D341Med (cell line): ENCODE measurements around the gene PDGFRA.
"Not testable (repeated sequence)": the region's sequence is repeated elsewhere in the genome, so short reads cannot be mapped to it uniquely, and the experiment has no call there.

Experiments
- DNase-seq: peaks from one replicate; pipeline ENCODE4 v3.0.0; 2012; ENCODE audit warnings: low spot score

The PDGFRA gene

GRCh38 chr4:54227256-54228055, 1.6 kb upstream of the PDGFRA start:
- DNase-seq = peak; percentile 39

- peak; percentile 83 for DNase-seq
These were observed 1.0 kb upstream of the PDGFRA start for GRCh38 chr4:54228056-54228527.

- DNase-seq = no peak
These were observed 547 bp upstream of the PDGFRA start for GRCh38 chr4:54228546-54228945.

GRCh38 chr4:54229631-54230483, 764 bp downstream of the PDGFRA start:
- DNase-seq = peak; percentile 52

GRCh38 chr4:54230484-54231418, 1.7 kb downstream of the PDGFRA start:
- DNase-seq = peak; percentile 31

GRCh38 chr4:54231419-54231767, 2.3 kb downstream of the PDGFRA start:
- no peak for DNase-seq

- peak; percentile 29 for DNase-seq
These were observed 2.9 kb downstream of the PDGFRA start for GRCh38 chr4:54231768-54232688.

GRCh38 chr4:54233277-54233696, 4.2 kb downstream of the PDGFRA start:
- peak; percentile 94 for DNase-seq

GRCh38 chr4:54233697-54234496, 4.8 kb downstream of the PDGFRA start:
- peak; percentile 84 for DNase-seq

- DNase-seq = no peak
These were observed 5.6 kb downstream of the PDGFRA start for GRCh38 chr4:54234497-54235205.

GRCh38 chr4:54236316-54236715, 7.2 kb downstream of the PDGFRA start:
- DNase-seq = not testable (repeated sequence)

- no peak for DNase-seq
These were observed 8.7 kb downstream of the PDGFRA start for GRCh38 chr4:54237770-54238169.

GRCh38 chr4:54238389-54238788, 9.3 kb downstream of the PDGFRA start:
- DNase-seq = no peak

- DNase-seq = not testable (repeated sequence)
These were observed 12.3 kb downstream of the PDGFRA start for GRCh38 chr4:54241268-54241823.

- not testable (repeated sequence) for DNase-seq
These were observed 14.4 kb downstream of the PDGFRA start for GRCh38 chr4:54243541-54243940.

GRCh38 chr4:54252312-54252711, 23.2 kb downstream of the PDGFRA start:
- not testable (repeated sequence) for DNase-seq

- DNase-seq = no peak
These were observed 25.2 kb downstream of the PDGFRA start for GRCh38 chr4:54254116-54254914.

GRCh38 chr4:54254915-54255246, 25.8 kb downstream of the PDGFRA start:
- no peak for DNase-seq
